ENCODE measurements around the gene HIBADH.

The HIBADH gene

GRCh38 chr7:27560706-27561235, 101.9 kb downstream of the HIBADH start:
- no peak overlapping the region for H3K4me3 ChIP-seq (replicated peaks; ENCODE audit: insufficient read depth, low read length)
- TF ChIP-seq CTCF (IDR thresholded peaks at IDR 0.05; ENCODE audit: insufficient read depth, low read length) = no peak
- no peaks in the 10 kb centered on the region for H3K27me3 ChIP-seq (ENCODE audit: insufficient read depth, poor library complexity, severe bottlenecking)
- no peak for DNase-seq (ENCODE audit: low read depth in 1 of 2, low spot score in 1 of 2)
- no peak overlapping the region for H3K27ac ChIP-seq (replicated peaks)

- Histone ChIP-seq H3K27ac (replicated peaks) (no peak overlapping the region), H3K27me3 (ENCODE audit: insufficient read depth, poor library complexity, severe bottlenecking) (no peaks in the 10 kb centered on the region), H3K4me3 (replicated peaks; ENCODE audit: insufficient read depth, low read length) (no peak overlapping the region)
- no peak for TF ChIP-seq GABPA (IDR thresholded peaks at IDR 0.05; ENCODE audit: low read depth)
- no peak for TF ChIP-seq CTCF (IDR thresholded peaks at IDR 0.05; ENCODE audit: insufficient read depth, low read length)
- TF ChIP-seq REST (IDR thresholded peaks at IDR 0.05; ENCODE audit: insufficient replicate concordance, low read depth) = no peak
- TF ChIP-seq POLR2AphosphoS5 (IDR thresholded peaks at IDR 0.05; ENCODE audit: low read depth) = no peak
- no peak for TF ChIP-seq SPI1 (IDR thresholded peaks at IDR 0.05; ENCODE audit: borderline replicate concordance, low read depth)
- DNase-seq (ENCODE audit: low read depth in 1 of 2, low spot score in 1 of 2) = no peak
Observed at GRCh38 chr7:27555670-27556069, 107.0 kb downstream of the HIBADH start.

GRCh38 chr7:27554826-27555225, 107.9 kb downstream of the HIBADH start:
- no peaks in the 10 kb centered on the region for H3K27me3 ChIP-seq (ENCODE audit: insufficient read depth, poor library complexity, severe bottlenecking)
- H3K4me3 ChIP-seq (replicated peaks; ENCODE audit: insufficient read depth, low read length) = no peak overlapping the region
- TF ChIP-seq SPI1 (IDR thresholded peaks at IDR 0.05; ENCODE audit: borderline replicate concordance, low read depth) (no peak), REST (IDR thresholded peaks at IDR 0.05; ENCODE audit: insufficient replicate concordance, low read depth) (no peak), GABPA (IDR thresholded peaks at IDR 0.05; ENCODE audit: low read depth) (no peak), CTCF (IDR thresholded peaks at IDR 0.05; ENCODE audit: insufficient read depth, low read length) (no peak), POLR2AphosphoS5 (IDR thresholded peaks at IDR 0.05; ENCODE audit: low read depth) (no peak)
- no peak overlapping the region for H3K27ac ChIP-seq (replicated peaks)
- no peak for DNase-seq (ENCODE audit: low read depth in 1 of 2, low spot score in 1 of 2)

GRCh38 chr7:27553273-27553672, 109.4 kb downstream of the HIBADH start:
- TF ChIP-seq SPI1 (IDR thresholded peaks at IDR 0.05; ENCODE audit: borderline replicate concordance, low read depth) = no peak
- TF ChIP-seq REST (IDR thresholded peaks at IDR 0.05; ENCODE audit: insufficient replicate concordance, low read depth) = no peak
- no peak for TF ChIP-seq GABPA (IDR thresholded peaks at IDR 0.05; ENCODE audit: low read depth)
- TF ChIP-seq CTCF (IDR thresholded peaks at IDR 0.05; ENCODE audit: insufficient read depth, low read length) = no peak
- no peak for TF ChIP-seq POLR2AphosphoS5 (IDR thresholded peaks at IDR 0.05; ENCODE audit: low read depth)
- DNase-seq (ENCODE audit: low read depth in 1 of 2, low spot score in 1 of 2) = no peak

More at GRCh38 chr7:27553273-27553672, 109.4 kb downstream of the HIBADH start:
- Histone ChIP-seq H3K27me3 (ENCODE audit: insufficient read depth, poor library complexity, severe bottlenecking) (no peaks in the 10 kb centered on the region), H3K4me3 (replicated peaks; ENCODE audit: insufficient read depth, low read length) (no peak overlapping the region), H3K27ac (replicated peaks) (no peak overlapping the region)
